ENCODE results near the gene LTBP1.
"Not testable (repeated sequence)": the region's sequence is repeated elsewhere in the genome, so short reads cannot be mapped to it uniquely, and the experiment has no call there.

LTBP1 gene

DNA sequence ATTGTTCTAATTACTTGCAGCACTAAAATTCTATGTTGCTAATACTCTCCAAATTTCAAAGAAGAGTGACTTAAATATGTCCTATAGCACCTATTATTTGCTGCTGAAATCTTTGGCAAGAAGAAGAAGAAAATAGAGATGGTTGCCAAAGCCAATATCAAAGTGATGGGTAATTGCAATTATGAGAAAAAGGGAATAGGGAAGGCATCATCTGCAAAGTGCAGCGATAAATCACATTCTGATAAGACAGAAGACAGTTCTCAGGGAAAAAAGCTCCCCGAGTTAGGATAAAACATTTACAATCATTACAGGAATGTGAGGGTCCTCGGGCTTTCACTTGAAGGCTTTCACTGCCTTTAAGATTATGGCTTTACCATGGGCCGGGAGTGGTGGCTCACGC, 457.6 kb downstream of the LTBP1 start:
- no peak for DNase-seq

DNA sequence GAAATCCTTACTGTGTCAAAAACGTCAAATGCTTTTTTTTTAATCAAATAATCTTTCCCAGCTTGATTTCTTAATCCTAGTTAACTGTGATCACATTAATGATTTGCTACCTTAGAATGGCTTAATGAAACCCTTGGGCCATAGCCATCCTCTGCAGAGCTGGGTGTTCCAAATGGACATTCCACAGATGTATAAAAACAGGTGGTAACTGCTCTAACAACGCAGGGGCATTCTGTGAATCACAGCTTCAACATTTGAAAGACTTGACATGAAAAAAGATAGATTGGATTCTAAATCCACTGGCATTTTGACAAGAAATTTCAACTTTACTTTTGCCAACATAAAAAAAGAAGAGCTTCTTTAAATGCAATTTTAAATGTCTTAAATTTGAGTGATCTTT, 459.9 kb downstream of the LTBP1 start:
- DNase-seq: no peak

DNA sequence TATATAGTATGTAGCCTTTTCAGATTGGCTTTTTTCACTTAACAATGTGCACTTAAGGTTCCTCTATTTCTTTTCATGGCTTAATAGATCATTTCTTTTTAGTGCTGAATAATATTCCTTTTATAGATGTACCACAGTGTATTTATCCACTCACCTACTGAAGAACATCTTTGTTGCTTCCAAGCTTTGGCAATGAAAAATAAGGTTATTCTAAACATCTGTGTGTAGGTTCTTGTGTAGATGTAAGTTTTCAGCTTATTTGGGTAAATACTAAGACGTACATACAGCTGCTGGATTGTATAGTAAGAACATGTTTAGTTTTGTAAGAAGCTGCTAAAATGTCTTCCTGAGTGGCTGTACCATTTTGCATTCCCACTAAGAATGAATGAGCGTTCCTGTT, 461.4 kb downstream of the LTBP1 start:
- no peak for DNase-seq

DNA sequence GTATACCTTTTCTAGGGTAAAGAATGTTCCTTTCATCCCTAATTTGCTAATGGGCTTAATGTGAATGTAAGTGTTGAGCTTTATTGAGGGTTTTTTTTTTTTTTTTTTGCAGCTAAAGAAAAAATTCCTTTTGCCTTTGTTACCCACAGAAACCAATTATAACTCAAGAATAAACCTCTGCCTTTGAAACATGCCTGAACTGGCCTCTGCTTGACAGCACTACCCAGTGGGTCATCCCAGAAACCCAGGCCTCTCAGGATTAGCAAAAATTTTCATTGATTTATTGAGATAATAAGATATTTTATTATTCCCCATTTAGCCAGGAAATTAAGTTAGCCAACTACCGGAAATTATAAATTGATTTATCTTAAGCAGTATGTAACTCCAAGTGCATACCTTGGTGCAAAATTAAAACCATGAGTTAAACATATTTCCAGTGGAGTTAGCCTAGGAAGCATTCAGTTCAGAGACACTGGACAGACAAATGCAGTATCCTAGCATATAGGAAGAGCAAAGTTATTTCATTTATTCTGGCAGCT, 462.7 kb downstream of the LTBP1 start:
- no peak for DNase-seq

DNA sequence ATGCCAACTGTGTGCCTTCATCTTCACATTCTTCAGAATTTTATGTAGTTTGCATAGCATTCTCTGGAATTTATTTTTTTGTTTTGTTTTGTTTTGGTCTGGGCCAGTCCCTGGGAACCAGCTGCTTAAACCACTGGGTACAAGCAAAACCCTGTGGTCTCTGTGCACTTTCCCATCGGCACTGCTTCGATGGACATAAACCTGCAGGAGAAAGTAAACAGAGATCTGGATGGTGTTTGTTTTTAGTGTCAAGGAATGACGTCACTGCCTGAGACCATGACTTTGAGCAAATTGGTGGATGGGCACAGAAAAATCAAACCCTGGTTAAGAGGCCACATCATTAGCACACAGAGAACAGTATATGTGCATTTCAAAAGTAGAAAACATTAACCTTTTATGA, 465.0 kb downstream of the LTBP1 start:
- no peak for DNase-seq

DNA sequence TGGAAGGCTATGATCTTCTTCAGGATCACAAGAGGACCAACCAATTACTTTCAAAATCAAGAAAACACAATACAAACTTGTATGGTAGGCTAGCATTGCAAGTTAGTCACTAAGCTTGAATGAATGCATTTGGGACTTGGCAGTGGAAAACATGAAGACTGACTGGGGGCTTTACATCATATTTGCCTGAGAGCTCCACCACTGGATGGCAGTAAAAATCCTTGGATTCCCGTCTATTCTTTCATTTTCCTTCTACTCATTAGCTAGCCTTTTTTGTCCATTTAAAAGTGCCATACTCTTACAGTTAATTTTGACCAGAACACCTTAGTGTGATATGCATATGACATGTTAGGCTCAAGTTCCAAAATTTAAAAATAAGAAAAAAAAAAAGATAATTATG, 466.2 kb downstream of the LTBP1 start:
- peak; percentile 52 for DNase-seq

DNA sequence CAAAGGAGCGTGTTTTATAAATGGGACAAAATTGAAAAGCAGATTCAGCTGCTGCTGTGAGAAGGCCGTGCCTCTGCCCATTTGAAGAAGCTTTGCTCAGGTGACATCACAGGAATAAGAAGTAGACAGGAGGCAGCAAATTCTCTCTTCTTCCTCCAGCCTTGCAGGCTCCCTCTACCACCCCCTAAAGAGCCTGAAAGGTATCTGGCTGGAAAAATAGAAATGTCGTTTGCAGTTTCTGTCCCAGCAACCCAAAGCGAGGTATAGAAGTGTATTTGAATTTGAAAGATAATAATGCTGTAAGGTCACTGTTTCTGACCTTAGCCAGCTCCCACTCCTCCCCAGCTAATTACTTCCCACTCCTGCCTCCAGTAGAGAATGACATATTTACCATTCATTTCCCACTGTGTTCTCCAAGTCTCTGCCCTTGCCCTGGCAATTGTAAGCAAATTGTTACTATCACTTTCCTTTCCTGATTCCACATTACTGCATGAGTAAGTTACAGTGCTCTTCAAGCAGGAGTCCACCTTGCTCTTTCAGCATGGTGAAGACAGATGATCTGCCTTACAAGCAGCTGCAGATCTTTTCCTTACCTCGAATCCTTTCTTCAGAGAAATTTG, 472.9 kb downstream of the LTBP1 start:
- DNase-seq: peak; percentile 70

DNA sequence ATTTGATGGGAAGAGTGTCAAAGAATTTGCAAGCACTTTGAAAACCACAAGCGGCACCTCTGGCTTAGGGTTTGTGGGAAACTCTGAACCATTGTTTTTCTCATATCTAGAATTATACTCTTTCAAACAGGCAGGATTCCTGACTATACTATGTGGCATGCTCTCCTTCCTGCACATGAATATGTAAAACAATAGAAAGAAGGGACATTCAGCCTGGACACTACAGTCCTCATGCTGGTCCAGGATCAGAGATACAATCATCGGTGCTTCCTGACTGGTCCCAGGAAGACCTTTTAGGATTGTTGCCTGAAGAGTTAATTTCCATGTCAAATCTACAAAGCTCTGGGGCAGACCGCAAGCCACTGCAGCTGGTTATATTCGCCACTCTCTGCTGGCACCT, 474.0 kb downstream of the LTBP1 start:
- no peak for DNase-seq

DNA sequence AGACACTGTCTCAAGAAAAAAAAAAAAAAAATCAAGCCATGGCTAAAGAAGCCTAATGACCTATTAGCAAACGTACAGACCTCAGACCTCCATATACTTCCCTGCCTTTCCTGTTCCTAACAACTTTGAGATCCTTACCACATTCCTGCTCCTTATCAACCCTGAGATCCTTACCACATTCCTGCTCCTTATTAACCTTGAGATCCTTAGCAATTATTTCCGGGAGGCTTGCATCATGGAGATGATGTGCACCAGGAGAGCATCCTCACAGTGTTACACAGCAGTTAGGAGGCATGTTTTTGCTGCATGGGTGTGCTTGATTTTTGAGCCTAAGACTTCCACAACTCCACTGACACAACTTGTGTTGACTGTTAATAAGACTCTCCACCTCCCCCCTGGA, 475.1 kb downstream of the LTBP1 start:
- DNase-seq: no peak

DNA sequence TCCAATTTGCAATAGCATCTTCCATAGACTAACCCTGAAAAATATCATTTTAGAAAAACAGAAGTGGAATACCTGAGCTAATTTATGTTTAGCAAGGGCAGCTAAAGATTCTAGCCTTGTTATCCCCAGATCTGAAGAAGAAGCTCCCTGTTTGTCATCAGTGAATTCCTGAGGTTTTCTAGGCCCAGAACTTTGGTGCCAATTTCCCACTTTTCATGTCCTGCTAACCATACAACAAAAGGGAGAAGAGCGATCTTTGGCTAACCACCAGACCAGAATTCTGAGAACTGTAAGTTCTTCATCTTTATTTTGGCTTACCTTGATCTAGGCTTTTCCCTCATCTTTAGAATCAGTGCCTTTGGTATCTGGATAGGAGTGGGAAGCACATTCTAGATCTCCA, 478.4 kb downstream of the LTBP1 start:
- no peak for DNase-seq

DNA sequence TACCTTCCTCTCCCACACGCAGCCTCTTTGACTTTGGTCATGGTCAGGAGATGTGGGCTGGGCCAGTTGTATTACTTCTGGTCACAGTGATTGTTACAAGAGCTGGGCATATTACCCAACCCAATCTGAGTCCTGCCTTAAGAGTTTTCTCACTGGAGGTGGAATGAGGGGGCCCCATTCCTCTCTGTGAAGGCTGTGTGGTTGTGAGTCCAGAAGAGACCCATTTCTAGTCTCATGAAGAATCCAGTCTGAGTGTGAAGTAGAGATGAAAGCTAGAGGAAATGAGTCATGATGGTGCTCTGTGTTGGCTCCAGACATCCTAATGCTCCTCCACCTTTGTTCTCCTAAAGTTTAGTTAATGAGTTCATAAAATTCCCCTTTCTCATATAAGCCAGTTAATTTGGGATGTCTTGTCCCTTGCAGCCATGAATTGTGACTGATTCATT, 478.9 kb downstream of the LTBP1 start:
- peak; percentile 47 for DNase-seq

DNA sequence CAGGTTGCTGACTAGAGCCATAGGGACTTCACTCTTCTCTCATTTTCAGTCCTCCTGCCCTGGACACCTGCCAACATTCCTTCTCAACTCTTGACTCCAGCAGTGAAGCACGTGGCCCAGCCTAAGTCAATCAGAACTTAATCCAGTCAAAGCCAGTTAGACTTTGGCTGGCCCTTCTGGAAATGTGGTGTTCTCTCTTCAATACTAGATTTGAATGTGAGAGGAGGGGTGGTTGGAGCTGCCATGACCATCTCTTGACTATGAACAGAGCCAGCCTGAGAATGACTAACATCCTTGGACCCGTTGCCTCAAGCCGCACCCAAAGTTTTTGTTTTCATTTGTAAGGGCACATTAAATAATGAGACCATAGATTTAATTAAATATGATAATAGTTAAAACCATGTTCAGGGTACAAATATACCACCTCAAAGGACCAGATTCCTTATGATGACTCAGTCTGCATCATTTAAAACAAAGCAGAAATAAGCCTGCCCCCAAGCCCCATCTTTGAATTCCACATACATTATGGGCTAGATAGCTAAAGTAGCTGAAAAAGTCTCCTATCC, 480.0 kb downstream of the LTBP1 start:
- DNase-seq: no peak

DNA sequence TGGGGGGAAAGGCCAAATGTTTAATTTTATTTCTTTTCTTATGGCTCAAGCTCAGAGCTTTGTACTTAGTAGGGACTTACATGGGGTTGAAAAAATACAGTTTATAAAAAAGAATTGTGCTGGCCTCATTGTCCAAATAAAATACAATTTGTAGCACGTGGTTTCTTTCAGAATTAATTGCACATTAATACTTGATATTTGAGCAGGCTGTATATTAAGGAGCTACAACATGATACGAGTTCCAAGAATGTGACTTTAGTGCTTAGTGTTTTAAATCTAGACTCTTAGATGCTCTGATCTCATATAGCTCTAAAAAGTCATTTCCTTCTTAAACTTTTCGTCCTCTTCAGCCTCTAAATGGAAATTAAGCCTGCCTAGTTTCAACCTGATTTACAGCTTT, 483.3 kb downstream of the LTBP1 start:
- no peak for DNase-seq

DNA sequence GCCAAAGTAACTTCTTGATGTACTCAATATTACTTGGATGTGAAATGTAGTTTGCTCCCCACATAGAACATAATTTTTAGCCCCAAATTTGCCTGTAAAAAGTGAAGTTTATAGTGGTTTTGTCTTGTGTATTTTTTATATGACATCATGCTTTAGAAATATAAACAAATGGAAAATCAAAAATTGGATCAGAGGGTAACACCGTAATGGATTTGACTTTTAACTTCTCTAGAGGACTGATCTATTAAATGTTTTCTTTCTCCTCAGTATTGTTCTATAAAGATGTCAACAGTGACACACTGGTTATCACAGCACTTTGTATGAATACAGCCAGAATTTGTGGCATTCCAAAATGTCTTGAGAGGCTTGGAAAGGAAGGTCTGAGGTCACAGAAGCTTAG, 484.1 kb downstream of the LTBP1 start:
- DNase-seq: no peak

DNA sequence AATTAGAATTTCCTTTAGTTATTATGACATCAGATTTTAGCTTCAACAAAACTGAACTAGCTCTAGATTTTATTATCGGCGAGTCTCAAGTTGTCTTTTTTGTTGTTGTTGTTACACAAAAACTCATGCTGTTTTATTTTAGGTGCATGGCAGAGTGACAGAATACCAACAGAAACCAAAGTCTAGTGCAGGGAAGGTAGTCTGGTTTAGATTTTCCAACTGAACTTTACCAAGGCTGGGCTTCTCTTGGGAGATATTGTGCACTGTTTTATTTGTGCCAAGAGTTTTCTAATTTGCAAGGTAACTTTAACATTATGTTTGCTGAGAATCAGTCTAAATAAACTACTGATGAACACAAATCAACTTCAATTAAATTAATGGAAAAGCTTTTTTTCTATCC, 486.1 kb downstream of the LTBP1 start:
- DNase-seq: no peak

DNA sequence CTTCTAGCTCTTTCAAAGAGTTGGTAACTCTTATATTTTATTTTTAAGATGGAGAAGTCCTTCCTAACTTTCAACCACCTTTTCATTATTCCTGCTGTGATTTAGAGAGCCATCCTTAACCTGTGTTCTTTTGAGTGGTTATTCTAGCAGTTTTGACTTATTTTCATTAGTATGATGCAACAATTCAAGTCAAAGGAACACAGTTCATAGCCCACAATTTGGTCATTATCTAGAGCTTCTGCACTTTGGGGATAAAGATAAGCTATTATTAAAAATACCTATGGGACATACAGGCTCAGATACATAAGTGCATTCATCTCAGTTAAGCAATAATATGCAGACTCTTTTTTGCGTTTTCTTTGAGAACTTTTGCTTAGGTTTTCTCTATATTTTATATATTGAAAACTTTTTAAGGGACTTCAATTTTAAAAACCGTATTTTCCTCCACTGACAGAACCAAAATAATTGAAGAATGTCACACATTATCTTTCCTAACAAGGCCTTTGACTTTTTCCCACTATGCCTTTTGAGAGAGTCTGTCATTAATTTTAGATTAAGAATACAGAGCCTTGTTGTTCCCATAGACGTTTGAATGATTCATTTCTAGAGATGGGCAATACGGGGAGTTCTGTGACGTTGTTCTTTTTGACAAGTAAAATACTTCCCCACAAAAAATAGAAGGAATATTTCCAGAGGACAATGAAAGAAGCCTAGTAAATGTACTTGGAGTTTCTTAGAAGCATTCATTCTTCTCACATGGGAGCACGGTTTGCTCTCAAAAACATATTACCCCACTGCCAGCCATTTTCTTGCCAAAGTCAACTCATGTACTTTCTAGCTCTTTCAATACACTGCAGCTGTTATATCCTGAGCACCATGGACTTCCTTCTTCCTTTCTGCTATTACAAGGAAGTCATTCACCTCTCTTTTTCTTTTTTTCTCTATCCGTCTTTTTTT, 486.8 kb downstream of the LTBP1 start:
- no peak for DNase-seq

DNA sequence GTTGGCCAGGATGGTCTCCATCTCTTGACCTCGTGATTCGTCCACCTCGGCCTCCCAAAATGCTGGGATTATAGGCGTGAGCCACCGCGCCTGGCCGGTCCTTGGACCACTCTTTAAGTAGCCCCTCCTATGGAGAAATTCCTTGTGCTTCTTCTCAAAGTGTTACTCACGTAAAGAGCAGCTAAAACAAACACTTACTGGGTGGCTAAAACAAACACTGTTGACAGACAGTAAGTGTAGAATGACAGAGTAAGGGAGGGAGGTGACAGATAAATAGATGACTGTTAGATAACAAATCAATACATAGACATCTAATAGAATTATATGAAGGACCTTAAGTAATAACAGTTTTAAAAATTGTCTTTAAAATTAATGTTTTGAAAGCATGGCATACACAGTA, 488.8 kb downstream of the LTBP1 start:
- DNase-seq: no peak

DNA sequence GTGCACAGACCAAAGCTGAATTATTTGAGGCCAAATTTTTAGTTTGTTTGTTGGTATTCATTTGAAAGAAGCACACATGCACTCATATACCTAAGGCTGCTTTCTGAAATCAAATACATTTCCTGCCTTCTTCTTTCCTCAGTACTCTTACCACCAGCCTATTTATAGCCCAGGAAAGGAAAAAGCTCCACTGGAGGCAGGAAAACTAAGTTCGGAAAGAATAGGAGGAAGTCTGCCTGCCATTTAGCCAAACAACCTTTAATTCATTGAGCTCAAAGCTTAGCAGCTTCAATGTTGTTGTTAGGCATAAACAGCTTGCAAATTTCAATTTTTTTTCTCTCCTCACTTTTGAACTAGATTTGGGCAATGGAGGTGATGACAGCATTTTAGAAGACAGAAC, 489.3 kb downstream of the LTBP1 start:
- DNase-seq: no peak

DNA sequence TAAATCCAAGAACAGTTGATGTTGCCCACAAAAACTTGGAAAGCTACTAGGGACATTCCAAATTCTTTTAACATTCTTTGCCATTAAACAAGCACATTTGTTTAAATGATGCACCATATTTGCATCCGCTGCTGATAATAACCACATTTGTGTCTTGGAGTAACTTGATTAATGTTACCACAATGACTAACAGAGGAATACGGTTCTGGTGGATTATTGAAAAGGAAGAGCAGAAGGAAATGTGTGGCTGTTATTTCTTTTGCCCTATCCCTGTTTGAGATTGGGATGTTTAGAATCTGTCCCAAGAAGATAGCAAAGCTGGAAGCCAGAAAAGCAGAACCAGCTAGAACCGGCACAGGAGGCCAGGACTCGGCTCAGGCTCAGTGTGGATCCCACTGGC, 490.5 kb downstream of the LTBP1 start:
- no peak for DNase-seq

DNA sequence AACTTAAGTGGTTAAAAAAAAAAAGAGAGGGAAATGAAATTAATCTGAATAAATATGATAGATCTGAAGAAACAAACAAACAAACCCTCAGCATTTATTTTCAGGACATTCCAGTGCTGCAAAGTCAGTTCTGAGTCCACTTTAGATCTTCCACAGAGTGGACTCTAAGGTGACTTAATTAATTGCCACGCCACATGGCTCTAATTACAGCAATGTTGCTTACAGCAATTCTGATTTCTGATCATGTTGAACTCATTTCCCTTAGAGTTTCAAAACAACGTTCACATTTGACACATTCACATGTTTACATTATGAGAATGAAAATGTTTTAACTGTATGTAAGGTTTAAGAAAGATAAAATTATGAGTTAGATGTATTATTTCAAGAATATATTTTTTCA, 491.1 kb downstream of the LTBP1 start:
- DNase-seq: no peak

DNA sequence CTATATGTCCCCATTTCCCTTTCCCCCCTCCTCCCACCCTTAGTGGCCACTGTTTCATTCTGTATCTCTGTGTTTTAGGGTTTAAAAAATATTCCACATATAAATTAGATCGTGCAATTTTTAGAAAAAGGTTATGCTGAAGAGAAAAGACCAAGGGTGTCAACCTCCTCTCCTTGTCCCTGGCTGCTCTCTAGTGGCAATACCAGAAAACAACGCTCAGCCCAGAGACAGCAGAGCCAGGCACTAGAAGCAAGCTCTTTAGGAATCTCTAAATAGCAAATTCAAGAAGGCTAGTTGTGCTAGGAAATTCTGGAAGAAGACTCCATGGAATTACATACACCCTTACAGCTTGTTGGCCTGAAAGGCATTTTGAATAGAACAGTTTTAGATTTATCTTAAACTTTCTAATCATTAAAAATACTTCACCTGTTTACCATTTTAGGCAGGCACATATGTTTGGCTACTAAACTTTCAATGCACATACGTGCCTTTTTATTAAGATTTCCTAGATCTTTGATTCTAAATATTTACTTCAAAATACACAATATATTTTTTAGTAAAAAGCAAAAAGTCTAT, 494.6 kb downstream of the LTBP1 start:
- peak; percentile 47 for DNase-seq

DNA sequence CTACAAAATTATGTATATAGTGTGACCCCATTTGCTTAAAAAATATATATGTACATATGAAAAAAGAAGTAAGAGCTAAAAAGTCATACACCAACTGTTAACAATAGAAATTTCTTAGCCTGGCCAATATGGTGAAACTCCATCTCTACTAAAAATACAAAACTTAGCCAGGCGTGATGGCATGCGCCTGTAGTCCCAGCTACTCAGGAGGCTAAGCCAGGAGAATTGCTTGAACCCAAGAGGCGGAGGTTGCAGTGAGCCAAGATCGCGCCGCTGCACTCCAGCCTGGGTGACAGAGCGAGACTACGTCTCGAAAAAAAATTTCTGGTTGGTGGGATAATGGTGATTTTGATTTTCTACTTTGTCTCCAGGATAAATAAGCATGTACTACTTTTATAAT, 495.3 kb downstream of the LTBP1 start:
- not testable (repeated sequence) for DNase-seq

DNA sequence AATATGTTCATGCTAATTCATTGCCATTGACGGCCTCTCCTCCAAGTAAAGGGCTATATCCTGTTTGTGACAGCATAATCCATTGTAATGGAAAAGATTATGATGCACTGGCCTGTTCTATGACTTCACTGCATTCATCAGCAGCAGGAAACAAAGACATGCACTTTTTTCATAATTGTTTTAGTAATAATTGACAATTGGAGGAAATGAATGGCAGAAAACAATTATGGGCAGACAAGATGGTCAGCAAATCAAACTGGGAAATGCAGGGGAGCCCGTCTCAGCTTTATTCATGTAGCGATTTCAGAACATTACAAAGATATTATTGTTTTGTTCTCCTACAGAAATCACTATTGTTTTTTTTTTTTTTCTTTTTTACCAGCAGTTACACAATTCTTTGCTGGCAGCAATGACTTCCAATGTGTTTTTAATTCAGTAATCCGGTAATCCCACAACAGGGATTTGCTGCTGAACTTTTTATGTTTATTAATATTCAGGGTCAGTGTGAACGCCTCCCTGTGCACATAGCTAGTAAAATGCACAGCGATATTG, 495.9 kb downstream of the LTBP1 start:
- no peak for DNase-seq
